ENCODE data around the gene ATP1A1. TPM values are rescaled to one million over a fixed set of nuclear protein-coding genes. Genes with fewer than 3 reads are reported as not detected.

Gene ATP1A1
- total and polyA plus RNA-seq, 4 donors: 68.6 to 128 (median 82.6) TPM

DNA sequence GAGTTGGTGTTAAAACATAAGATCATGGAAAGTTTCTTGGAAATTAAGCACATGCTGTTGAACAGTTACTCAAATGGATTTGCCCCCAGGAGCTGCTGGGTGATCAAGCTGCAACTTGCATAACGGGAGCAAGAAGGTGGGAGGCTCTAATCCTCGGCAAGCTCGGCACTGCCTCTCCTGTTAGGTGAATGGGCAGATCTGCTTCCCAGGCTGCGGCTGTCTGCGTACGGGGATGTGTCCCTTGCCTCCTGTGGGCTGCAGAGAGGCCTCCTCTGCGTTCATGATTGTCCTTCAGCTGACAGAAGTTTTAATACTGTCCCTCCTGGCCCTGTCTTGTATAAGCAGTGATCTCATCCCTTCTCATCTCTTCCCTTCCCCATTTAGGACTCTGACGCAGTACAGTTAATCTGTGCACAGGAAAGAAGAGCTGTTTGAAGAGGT is 36.7 kb downstream of the ATP1A1 start:
- H3K27ac ChIP-seq (ENCODE audit: low read depth in 1 of 2, low read length in 2 of 2): no peak overlapping the region
- WGBS: 88% methylated on average over 8 of the region's 8 CpGs

More for the DNA sequence above, 36.7 kb downstream of the ATP1A1 start:
- Histone ChIP-seq H3K9ac (ENCODE audit: low read depth in 1 of 2, low read length in 2 of 2) (no peak overlapping the region), H3K9me3 (ENCODE audit: control insufficient read depth in 4 of 4, low read length in 3 of 4) (no peaks in the 10 kb centered on the region), H3K36me3 (ENCODE audit: control insufficient read depth in 4 of 4, insufficient read depth in 3 of 4, low read depth in 1 of 4, low read length in 3 of 4) (peaks cover 0 to 23% (median 9%) of the 10 kb centered on the region in 4 donors), H3K4me3 (ENCODE audit: low read depth in 1 of 3, low read length in 3 of 3) (no peak overlapping the region), H3K27me3 (ENCODE audit: control insufficient read depth in 4 of 4, insufficient read depth in 4 of 4, low read length in 3 of 4) (no peaks in the 10 kb centered on the region), H3K4me1 (ENCODE audit: control insufficient read depth in 4 of 4, insufficient read depth in 4 of 4, low read length in 3 of 4) (peaks cover 4 to 27% (median 8%) of the 10 kb centered on the region in 4 donors)
- TF ChIP-seq GABPA (IDR thresholded peaks at IDR 0.05 in 1 of 2, conservative IDR thresholded peaks at IDR 0.05 in 1 of 2) (no peak), SP1 (IDR thresholded peaks at IDR 0.05) (no peak), FOXA1 (IDR thresholded peaks at IDR 0.05) (no peak), FOXA2 (IDR thresholded peaks at IDR 0.05) (no peak), YY1 (IDR thresholded peaks at IDR 0.05) (no peak), HNF4G (IDR thresholded peaks at IDR 0.05) (no peak), HNF4A (conservative IDR thresholded peaks at IDR 0.05) (no peak), EGR1 (IDR thresholded peaks at IDR 0.05; ENCODE audit: low read depth in 2 of 2) (no peak), JUND (IDR thresholded peaks at IDR 0.05) (no peak), TAF1 (conservative IDR thresholded peaks at IDR 0.05) (no peak), NR2F2 (IDR thresholded peaks at IDR 0.05) (no peak), RAD21 (IDR thresholded peaks at IDR 0.05) (no peak), RXRA (IDR thresholded peaks at IDR 0.05) (no peak)
- TF ChIP-seq, protein P1, sequence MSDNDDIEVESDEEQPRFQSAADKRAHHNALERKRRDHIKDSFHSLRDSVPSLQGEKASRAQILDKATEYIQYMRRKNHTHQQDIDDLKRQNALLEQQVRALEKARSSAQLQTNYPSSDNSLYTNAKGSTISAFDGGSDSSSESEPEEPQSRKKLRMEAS (IDR thresholded peaks at IDR 0.05): no peak
- TF ChIP-seq, protein P2, sequence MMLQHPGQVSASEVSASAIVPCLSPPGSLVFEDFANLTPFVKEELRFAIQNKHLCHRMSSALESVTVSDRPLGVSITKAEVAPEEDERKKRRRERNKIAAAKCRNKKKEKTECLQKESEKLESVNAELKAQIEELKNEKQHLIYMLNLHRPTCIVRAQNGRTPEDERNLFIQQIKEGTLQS (IDR thresholded peaks at IDR 0.05): no peak
- TF ChIP-seq, protein P3, sequence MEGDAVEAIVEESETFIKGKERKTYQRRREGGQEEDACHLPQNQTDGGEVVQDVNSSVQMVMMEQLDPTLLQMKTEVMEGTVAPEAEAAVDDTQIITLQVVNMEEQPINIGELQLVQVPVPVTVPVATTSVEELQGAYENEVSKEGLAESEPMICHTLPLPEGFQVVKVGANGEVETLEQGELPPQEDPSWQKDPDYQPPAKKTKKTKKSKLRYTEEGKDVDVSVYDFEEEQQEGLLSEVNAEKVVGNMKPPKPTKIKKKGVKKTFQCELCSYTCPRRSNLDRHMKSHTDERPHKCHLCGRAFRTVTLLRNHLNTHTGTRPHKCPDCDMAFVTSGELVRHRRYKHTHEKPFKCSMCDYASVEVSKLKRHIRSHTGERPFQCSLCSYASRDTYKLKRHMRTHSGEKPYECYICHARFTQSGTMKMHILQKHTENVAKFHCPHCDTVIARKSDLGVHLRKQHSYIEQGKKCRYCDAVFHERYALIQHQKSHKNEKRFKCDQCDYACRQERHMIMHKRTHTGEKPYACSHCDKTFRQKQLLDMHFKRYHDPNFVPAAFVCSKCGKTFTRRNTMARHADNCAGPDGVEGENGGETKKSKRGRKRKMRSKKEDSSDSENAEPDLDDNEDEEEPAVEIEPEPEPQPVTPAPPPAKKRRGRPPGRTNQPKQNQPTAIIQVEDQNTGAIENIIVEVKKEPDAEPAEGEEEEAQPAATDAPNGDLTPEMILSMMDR (IDR thresholded peaks at IDR 0.05; ENCODE audit: low read depth, low read length, missing input control): no peak
- TF ChIP-seq, protein P4, sequence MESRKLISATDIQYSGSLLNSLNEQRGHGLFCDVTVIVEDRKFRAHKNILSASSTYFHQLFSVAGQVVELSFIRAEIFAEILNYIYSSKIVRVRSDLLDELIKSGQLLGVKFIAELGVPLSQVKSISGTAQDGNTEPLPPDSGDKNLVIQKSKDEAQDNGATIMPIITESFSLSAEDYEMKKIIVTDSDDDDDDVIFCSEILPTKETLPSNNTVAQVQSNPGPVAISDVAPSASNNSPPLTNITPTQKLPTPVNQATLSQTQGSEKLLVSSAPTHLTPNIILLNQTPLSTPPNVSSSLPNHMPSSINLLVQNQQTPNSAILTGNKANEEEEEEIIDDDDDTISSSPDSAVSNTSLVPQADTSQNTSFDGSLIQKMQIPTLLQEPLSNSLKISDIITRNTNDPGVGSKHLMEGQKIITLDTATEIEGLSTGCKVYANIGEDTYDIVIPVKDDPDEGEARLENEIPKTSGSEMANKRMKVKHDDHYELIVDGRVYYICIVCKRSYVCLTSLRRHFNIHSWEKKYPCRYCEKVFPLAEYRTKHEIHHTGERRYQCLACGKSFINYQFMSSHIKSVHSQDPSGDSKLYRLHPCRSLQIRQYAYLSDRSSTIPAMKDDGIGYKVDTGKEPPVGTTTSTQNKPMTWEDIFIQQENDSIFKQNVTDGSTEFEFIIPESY (IDR thresholded peaks at IDR 0.05): no peak
- TF ChIP-seq, protein P5, sequence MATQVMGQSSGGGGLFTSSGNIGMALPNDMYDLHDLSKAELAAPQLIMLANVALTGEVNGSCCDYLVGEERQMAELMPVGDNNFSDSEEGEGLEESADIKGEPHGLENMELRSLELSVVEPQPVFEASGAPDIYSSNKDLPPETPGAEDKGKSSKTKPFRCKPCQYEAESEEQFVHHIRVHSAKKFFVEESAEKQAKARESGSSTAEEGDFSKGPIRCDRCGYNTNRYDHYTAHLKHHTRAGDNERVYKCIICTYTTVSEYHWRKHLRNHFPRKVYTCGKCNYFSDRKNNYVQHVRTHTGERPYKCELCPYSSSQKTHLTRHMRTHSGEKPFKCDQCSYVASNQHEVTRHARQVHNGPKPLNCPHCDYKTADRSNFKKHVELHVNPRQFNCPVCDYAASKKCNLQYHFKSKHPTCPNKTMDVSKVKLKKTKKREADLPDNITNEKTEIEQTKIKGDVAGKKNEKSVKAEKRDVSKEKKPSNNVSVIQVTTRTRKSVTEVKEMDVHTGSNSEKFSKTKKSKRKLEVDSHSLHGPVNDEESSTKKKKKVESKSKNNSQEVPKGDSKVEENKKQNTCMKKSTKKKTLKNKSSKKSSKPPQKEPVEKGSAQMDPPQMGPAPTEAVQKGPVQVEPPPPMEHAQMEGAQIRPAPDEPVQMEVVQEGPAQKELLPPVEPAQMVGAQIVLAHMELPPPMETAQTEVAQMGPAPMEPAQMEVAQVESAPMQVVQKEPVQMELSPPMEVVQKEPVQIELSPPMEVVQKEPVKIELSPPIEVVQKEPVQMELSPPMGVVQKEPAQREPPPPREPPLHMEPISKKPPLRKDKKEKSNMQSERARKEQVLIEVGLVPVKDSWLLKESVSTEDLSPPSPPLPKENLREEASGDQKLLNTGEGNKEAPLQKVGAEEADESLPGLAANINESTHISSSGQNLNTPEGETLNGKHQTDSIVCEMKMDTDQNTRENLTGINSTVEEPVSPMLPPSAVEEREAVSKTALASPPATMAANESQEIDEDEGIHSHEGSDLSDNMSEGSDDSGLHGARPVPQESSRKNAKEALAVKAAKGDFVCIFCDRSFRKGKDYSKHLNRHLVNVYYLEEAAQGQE (IDR thresholded peaks at IDR 0.05): no peak
- DNase-seq (ENCODE audit: low spot score): no peak
